ENCODE results near the gene PCGF3.
A peak's percentile ranks its signal among the peaks of the same experiment; 100 is the strongest.
"Not testable (repeated sequence)": the region's sequence is repeated elsewhere in the genome, so short reads cannot be mapped to it uniquely, and the experiment has no call there.

Gene PCGF3

DNA sequence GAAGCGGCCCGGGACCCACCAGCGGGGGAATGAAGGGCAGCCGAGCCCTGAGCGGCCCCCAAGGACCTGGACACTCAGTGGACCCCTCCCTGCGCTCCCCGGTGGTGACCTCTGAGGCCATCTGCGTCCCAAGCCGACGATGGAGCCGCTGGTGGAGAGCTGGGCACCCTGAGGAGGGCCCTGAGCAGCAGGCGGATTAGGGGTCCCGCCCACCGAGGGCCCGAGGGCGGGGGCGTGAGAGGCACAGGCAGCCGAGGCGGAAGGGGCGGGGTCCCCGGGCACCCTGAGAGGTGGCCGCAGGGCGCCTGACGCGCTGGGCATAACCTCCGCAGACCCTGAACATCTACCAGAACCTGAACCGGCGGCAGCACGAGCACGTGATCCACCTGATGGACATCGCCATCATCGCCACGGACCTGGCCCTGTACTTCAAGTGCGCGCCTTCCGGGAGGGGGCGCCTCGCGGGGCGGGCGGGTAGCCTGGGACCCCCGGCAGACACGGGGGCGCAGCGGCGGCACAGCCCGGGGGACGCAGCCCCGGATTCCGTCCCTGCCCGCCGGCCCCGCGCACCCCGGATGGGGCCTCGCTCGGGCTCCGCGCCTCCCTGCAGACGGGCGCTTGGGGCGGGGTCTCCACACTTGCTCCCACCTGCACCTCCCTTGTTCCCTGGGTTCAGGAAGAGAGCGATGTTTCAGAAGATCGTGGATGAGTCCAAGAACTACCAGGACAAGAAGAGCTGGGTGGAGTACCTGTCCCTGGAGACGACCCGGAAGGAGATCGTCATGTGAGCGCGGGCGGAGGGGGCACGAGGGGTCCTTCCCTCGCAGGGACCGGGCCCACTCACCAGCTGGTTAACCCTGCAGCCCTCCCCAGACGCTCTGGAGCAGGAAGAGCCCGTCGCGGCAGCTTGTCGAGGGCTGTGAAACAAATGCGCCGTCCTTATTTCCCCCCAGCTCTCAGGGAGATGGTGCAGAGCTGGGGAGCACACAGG, 41.9 kb upstream of the PCGF3 start:
- Histone ChIP-seq H3K36me3 (ENCODE audit: insufficient read depth, low read length) (no peaks in the 10 kb centered on the region), H2AFZ (ENCODE audit: low read depth, low read length) (peak overlapping the region; percentile 55), H3K27me3 (ENCODE audit: insufficient read depth, low read length) (peaks cover 25% of the 10 kb centered on the region), H3K9me3 (ENCODE audit: low read length) (peaks cover 8% of the 10 kb centered on the region), H3K4me3 (ENCODE audit: low read length) (peak overlapping the region; percentile 12), H3K4me1 (ENCODE audit: insufficient read depth, low read length) (no peaks in the 10 kb centered on the region)

DNA sequence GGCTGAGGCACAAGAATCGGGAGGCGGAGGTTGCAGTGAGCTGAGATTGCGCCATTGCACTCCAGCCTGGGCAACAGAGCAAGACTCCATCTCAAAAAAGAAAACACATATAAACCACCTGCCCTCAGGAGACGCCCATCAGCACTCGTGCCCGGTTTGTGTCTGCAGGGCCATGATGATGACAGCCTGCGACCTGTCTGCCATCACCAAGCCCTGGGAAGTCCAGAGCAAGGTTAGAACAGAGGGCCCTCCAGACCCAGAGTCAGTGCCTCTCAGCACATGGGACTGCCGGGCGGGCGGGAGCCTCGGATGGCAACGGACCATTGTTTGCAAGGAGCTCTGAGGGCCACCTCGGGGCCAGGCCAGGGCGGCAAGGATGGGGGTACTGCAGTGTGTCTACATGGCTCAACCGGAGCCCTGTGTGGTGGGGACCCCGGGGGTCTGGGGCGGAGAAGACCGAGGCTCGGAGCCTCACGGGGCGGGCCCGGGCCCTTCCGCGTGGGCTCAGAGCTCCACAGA, 40.9 kb upstream of the PCGF3 start:
- H3K36me3 ChIP-seq (ENCODE audit: insufficient read depth, low read length): no peaks in the 10 kb centered on the region
- no peaks in the 10 kb centered on the region for H3K4me1 ChIP-seq (ENCODE audit: insufficient read depth, low read length)
- H3K4me3 ChIP-seq (ENCODE audit: low read length): no peak overlapping the region
- H3K9me3 ChIP-seq (ENCODE audit: low read length): peaks cover 7% of the 10 kb centered on the region
- no peak overlapping the region for H2AFZ ChIP-seq (ENCODE audit: low read depth, low read length)
- peaks cover 25% of the 10 kb centered on the region for H3K27me3 ChIP-seq (ENCODE audit: insufficient read depth, low read length)

DNA sequence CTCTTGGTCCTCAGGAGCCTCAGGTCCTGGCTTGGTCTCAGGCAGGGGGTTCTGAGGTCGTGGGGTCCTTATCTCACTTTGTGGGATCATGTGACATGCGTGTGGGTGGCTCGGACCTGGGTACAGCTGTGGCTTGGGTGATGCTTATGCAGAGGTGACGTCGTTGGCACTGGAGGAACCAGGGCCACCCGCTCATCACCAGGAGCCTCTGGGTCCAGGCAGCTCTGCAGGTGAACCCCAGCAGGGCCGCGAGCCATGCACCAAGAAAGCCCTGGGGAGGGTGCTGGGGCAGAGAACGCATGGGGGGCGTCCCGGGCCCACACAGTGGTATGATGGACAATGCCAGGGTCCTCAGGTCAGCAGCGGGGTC, 40.3 kb upstream of the PCGF3 start:
- Histone ChIP-seq H3K4me1 (ENCODE audit: insufficient read depth, low read length) (no peaks in the 10 kb centered on the region), H3K36me3 (ENCODE audit: insufficient read depth, low read length) (no peaks in the 10 kb centered on the region), H3K27me3 (ENCODE audit: insufficient read depth, low read length) (peaks cover 25% of the 10 kb centered on the region), H3K4me3 (ENCODE audit: low read length) (no peak overlapping the region), H2AFZ (ENCODE audit: low read depth, low read length) (no peak overlapping the region), H3K9me3 (ENCODE audit: low read length) (peaks cover 6% of the 10 kb centered on the region)

DNA sequence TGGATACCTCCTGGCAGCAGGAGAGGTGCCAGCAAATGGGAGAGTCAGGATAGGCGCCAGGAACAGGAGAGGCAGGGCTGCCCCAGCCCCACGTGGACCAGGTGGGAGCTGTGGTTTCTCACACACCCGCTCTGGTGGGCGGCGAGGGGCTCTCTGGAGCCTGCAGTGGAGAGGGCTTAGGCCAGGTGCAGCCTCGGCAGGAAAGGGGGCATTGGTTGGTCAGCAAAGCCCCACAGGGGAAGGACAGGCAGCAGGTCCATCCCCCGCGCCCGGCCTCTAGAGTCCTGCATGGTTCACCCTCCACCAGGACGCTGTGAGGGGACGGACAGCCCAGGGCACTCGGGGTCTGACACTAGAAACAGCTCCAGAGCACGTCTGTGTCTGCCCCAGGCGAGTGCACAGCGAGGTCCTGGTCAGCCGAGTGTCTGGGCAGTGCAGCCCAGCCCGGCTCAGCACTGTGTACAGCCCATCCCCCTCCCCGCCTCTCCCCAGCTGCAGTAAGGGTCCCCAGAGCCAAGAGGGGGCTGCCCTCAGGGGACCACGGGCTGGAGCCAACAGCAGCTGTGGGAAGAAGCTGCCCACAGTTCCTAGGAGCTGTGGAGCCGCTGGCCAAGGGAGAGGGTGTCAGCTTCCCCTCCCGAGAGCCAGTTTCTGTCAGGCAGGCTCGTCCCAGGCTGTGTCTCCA, 39.7 kb upstream of the PCGF3 start:
- no peak overlapping the region for H2AFZ ChIP-seq (ENCODE audit: low read depth, low read length)
- H3K4me1 ChIP-seq (ENCODE audit: insufficient read depth, low read length): no peaks in the 10 kb centered on the region
- H3K4me3 ChIP-seq (ENCODE audit: low read length): no peak overlapping the region
- H3K27me3 ChIP-seq (ENCODE audit: insufficient read depth, low read length): peaks cover 25% of the 10 kb centered on the region
- peaks cover 4% of the 10 kb centered on the region for H3K36me3 ChIP-seq (ENCODE audit: insufficient read depth, low read length)
- peaks cover 6% of the 10 kb centered on the region for H3K9me3 ChIP-seq (ENCODE audit: low read length)

DNA sequence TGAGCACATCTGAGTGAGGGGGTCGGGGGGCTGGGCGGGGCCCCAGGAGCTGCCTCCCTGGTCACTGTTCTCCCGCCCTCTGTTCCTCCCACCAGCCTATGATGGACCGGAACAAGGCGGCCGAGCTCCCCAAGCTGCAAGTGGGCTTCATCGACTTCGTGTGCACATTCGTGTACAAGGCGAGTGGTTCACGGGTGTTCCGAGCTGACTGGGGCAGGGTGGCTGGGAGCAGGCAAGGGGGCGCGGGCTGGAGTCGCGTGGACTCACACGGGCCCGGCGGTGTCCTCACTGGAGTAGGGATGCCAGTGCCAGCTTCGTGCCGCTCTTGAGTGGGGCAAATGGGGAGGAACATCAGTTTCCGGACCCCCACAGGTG, 39.2 kb upstream of the PCGF3 start:
- peaks cover 25% of the 10 kb centered on the region for H3K27me3 ChIP-seq (ENCODE audit: insufficient read depth, low read length)
- no peaks in the 10 kb centered on the region for H3K4me1 ChIP-seq (ENCODE audit: insufficient read depth, low read length)
- no peak overlapping the region for H3K4me3 ChIP-seq (ENCODE audit: low read length)
- peaks cover 8% of the 10 kb centered on the region for H3K36me3 ChIP-seq (ENCODE audit: insufficient read depth, low read length)
- H3K9me3 ChIP-seq (ENCODE audit: low read length): peaks cover 6% of the 10 kb centered on the region
- H2AFZ ChIP-seq (ENCODE audit: low read depth, low read length): no peak overlapping the region

DNA sequence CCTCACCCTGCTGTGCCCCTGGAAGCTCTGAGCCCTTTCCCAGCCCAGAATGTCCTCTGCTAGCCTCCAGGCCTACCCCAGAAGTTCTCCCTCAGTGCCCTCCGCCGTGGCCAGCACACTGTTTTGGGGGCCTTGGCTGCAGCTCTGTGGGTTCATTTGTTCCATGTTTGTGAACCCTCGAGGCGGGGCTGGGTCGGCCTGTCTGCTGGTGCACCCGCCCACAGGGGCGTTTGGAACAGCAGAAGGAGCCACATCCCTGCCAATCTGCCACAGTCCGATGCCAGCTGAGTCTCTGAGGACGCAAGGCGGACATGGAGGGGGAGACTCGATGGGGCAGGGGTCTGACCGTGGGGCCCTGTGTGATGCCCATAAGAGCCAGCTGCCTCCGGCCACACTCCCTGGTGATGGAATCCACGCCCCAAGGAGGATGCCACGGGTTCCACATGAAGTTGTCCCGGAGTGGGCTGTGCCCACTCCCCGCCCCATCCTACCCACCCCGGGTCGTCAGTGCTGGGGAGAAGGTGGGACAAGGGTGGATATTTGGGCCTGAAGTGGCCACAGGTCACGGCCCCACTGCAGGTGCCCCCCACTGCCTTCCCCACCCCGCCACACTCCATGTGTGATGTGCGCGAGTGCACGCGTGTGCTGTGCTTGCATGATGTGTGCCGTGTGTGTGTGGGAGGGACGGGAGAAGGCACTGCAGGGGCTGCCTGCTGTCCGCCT, 38.6 kb upstream of the PCGF3 start:
- H3K36me3 ChIP-seq (ENCODE audit: insufficient read depth, low read length): peaks cover 12% of the 10 kb centered on the region
- H3K9me3 ChIP-seq (ENCODE audit: low read length): peaks cover 6% of the 10 kb centered on the region
- no peak overlapping the region for H2AFZ ChIP-seq (ENCODE audit: low read depth, low read length)
- peaks cover 25% of the 10 kb centered on the region for H3K27me3 ChIP-seq (ENCODE audit: insufficient read depth, low read length)
- no peak overlapping the region for H3K4me3 ChIP-seq (ENCODE audit: low read length)
- no peaks in the 10 kb centered on the region for H3K4me1 ChIP-seq (ENCODE audit: insufficient read depth, low read length)

DNA sequence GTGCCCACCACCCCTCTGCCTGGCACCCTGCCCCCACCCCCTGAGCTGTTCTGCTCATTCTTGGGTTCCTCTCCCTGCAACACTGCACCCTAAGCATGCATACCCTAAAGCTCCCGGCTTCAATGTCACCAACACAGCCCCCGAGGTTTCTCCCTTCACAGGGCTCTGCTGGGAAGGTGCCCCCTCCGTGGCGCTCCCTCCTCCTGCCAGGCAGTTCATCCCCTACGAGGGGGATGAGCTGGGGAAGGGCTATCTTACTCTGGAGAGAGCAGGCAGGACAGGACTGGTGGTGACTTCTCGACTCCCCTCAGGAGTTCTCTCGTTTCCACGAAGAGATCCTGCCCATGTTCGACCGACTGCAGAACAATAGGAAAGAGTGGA, 38.1 kb upstream of the PCGF3 start:
- Histone ChIP-seq H3K27me3 (ENCODE audit: insufficient read depth, low read length) (peaks cover 25% of the 10 kb centered on the region), H3K4me1 (ENCODE audit: insufficient read depth, low read length) (no peaks in the 10 kb centered on the region), H3K4me3 (ENCODE audit: low read length) (no peak overlapping the region), H3K9me3 (ENCODE audit: low read length) (peaks cover 2% of the 10 kb centered on the region), H2AFZ (ENCODE audit: low read depth, low read length) (no peak overlapping the region), H3K36me3 (ENCODE audit: insufficient read depth, low read length) (peaks cover 17% of the 10 kb centered on the region)

DNA sequence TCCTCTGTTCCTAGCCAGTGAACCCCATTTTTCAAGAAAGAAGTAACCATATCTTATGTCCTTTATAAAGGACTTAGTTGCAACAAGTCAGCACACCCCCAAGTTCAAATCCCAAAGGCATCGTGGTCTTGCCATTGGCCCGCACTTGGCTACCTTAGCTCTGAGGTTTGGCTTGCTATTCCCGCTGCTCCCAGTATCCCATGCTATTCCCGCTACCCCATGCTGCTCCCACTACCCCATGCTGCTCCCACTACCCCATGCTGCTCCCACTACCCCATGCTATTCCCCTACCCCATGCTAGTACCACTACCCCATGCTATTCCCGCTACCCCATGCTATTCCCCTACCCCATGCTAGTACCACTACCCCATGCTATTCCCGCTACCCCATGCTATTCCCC, 37.4 kb upstream of the PCGF3 start:
- Histone ChIP-seq H3K27me3 (ENCODE audit: insufficient read depth, low read length) (peaks cover 21% of the 10 kb centered on the region), H3K36me3 (ENCODE audit: insufficient read depth, low read length) (peaks cover 17% of the 10 kb centered on the region)
- not testable (repeated sequence) for H3K4me1 ChIP-seq (ENCODE audit: insufficient read depth, low read length); H3K9me3 ChIP-seq (ENCODE audit: low read length); H3K4me3 ChIP-seq (ENCODE audit: low read length); H2AFZ ChIP-seq (ENCODE audit: low read depth, low read length)

DNA sequence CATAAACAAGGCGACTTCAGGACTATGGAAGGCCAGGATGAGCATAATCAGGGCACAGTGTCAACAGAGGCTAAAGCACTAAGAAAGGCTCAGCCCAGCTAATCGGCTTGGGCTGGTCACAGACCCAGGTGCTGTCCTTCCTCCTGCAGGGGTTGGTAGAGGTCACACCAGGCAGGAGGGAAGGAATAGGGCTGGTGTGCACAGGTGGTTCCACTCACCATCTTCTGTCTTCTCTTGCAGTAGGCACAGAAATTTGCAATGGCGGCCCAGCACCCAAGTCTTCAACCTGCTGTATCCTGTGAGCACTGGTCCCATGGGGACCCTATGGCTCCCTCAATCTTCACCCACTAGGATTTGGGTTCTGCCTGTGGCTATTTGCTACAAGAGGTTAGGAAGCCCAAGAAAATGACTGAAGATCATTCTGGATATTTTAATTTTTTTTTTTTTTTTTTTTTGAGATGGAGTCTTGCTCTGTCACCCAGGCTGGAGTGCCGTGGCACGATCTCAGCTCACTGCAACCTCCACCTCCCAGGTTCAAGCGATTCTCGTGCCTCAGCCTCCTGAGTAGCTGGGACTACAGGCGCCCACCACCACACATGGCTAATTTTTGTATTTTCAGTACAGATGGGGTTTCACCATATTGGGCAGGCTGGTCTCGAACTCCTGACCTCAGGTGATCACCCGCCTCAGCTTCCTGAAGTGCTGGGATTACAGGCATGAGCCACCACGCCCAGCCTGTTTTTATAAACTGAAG, 35.6 kb upstream of the PCGF3 start:
- H3K9me3 ChIP-seq (ENCODE audit: low read length); H3K4me3 ChIP-seq (ENCODE audit: low read length); H3K27me3 ChIP-seq (ENCODE audit: insufficient read depth, low read length); H3K4me1 ChIP-seq (ENCODE audit: insufficient read depth, low read length); H2AFZ ChIP-seq (ENCODE audit: low read depth, low read length): not testable (repeated sequence)
- peaks cover 17% of the 10 kb centered on the region for H3K36me3 ChIP-seq (ENCODE audit: insufficient read depth, low read length)

DNA sequence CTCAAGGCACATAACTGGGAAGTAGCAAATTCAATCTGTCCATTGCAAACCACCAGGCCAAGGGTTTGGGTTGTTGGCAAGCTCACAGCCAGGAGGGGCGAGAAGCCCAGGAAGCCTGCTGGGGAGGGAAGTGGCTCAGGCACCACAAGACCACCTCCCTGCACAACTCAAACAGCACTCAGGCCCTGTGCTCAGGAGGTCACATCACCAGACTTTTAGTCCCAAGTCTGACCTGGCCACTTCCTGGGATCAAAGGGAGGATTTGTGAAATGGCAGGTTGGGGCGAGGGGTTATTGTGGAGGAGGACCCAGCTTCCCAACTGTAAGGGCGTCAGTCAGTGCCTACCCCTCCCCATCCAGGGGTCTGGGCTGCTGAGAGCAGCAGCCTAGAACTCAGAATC, 33.9 kb upstream of the PCGF3 start:
- peaks cover 17% of the 10 kb centered on the region for H3K36me3 ChIP-seq (ENCODE audit: insufficient read depth, low read length)
- H3K9me3 ChIP-seq (ENCODE audit: low read length): no peaks in the 10 kb centered on the region
- H3K27me3 ChIP-seq (ENCODE audit: insufficient read depth, low read length): no peaks in the 10 kb centered on the region
- H3K4me3 ChIP-seq (ENCODE audit: low read length): no peak overlapping the region
- H3K4me1 ChIP-seq (ENCODE audit: insufficient read depth, low read length): peaks cover 10% of the 10 kb centered on the region
- H2AFZ ChIP-seq (ENCODE audit: low read depth, low read length): no peak overlapping the region

DNA sequence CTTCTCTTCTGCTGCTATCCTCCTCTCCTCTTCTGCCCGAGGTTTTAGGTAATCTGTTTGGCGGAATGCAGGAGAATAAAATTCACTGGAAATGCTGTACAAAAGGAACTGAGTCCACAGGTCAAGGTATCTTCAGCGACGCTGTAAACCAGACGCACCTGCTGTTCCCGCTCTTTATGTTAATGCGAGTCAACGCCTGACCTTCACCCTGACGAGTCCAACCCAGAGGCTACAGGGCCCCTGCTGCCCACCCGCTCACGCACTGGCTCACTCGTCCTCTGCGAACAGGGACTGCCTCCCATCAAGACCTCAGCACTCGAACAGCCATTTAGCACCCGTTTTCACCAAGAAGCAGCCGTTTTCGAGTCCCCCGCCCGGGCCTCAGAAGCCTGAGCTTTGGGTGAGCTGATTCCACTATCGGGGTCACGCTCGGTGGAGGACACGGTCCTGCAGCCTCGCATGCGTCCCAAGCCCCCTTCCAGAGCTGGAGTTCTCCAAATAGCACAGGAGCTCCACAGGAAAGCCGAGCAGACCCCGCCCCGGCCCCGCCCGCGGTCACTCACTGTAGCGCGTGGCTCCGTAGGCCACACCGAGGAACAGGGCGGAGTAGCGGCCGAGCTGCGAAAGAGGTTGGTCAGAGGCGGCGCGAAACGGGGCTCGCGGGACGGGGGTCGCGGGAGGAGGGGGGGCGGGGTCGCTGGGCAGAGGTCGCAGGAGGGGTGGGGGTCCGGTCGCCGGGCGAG, 32.1 kb upstream of the PCGF3 start:
- peaks cover 10% of the 10 kb centered on the region for H3K4me1 ChIP-seq (ENCODE audit: insufficient read depth, low read length)
- H3K9me3 ChIP-seq (ENCODE audit: low read length): no peaks in the 10 kb centered on the region
- no peak overlapping the region for H2AFZ ChIP-seq (ENCODE audit: low read depth, low read length)
- peaks cover 17% of the 10 kb centered on the region for H3K36me3 ChIP-seq (ENCODE audit: insufficient read depth, low read length)
- H3K4me3 ChIP-seq (ENCODE audit: low read length): peak overlapping the region; percentile 70
- H3K27me3 ChIP-seq (ENCODE audit: insufficient read depth, low read length): no peaks in the 10 kb centered on the region

Data from neuron (in vitro differentiated cells).